ENCODE data around the gene BTBD10.

BTBD10 gene

GRCh38 chr11:13434247-13435205 is 28.5 kb downstream of the BTBD10 start:
- TF ChIP-seq CTCF (IDR thresholded peaks at IDR 0.05; ENCODE audit: control extremely low read depth, extremely low read depth, low read depth, missing control alignments), result no peak
- ChIA-PET POLR2A (no interaction called here), CTCF (interaction anchor here (1.4 to 1.6 kb wide), 2 partner anchors 11 to 53 kb away, joined by 3 to 4 read pairs; no protein-coding TSS in a partner anchor)
- DNase-seq (ENCODE audit: extremely low spot score), result no peak

GRCh38 chr11:13433437-13433836 is 29.6 kb downstream of the BTBD10 start:
- no peak for TF ChIP-seq CTCF (IDR thresholded peaks at IDR 0.05; ENCODE audit: control extremely low read depth, extremely low read depth, low read depth, missing control alignments)
- ChIA-PET CTCF (interaction anchor here (1.0 kb wide), 1 partner anchor 9 kb away, joined by 5 read pairs; no protein-coding TSS in a partner anchor), POLR2A (no interaction called here)
- DNase-seq (ENCODE audit: extremely low spot score), result no peak

- POLR2A ChIA-PET, result no interaction called here
- no peak for DNase-seq (ENCODE audit: extremely low spot score)
- CTCF ChIA-PET, result no interaction called here
- TF ChIP-seq CTCF (IDR thresholded peaks at IDR 0.05; ENCODE audit: control extremely low read depth, extremely low read depth, low read depth, missing control alignments), result no peak
These were observed 33.2 kb downstream of the BTBD10 start for GRCh38 chr11:13429836-13430235.

GRCh38 chr11:13429288-13429687 is 33.7 kb downstream of the BTBD10 start:
- CTCF ChIA-PET, result no interaction called here

GRCh38 chr11:13427440-13427839 is 35.6 kb downstream of the BTBD10 start:
- CTCF ChIA-PET, result no interaction called here
- POLR2A ChIA-PET, result no interaction called here

More at GRCh38 chr11:13429288-13429687, 33.7 kb downstream of the BTBD10 start:
- POLR2A ChIA-PET, result no interaction called here
- no peak for TF ChIP-seq CTCF (IDR thresholded peaks at IDR 0.05; ENCODE audit: control extremely low read depth, extremely low read depth, low read depth, missing control alignments)
- no peak for DNase-seq (ENCODE audit: extremely low spot score)

GRCh38 chr11:13423372-13423771 is 39.6 kb downstream of the BTBD10 start:
- ChIA-PET POLR2A (no interaction called here), CTCF (interaction anchor here (0.7 to 1.7 kb wide), 5 partner anchors 8 to 70 kb away, joined by 3 to 4 read pairs (median 3); no protein-coding TSS in a partner anchor)
- no peak for DNase-seq (ENCODE audit: extremely low spot score)
- no peak for TF ChIP-seq CTCF (IDR thresholded peaks at IDR 0.05; ENCODE audit: control extremely low read depth, extremely low read depth, low read depth, missing control alignments)

More at GRCh38 chr11:13427440-13427839, 35.6 kb downstream of the BTBD10 start:
- TF ChIP-seq CTCF (IDR thresholded peaks at IDR 0.05; ENCODE audit: control extremely low read depth, extremely low read depth, low read depth, missing control alignments), result no peak
- no peak for DNase-seq (ENCODE audit: extremely low spot score)
